Suprapubic skin (tissue), 2 donors: ENCODE results near the gene CCL19.

Experiments used
- EP300 ChIP-seq: sonication (generic); formaldehyde crosslinking; IDR thresholded peaks from one replicate; pipeline ENCODE4 v1.6.1; 2017; ENCODE audit warnings: antibody characterized with exemption
- POLR2A ChIP-seq, 2 donors: fragments of 450-650 bp; IDR thresholded peaks; one replicate each; pipeline ENCODE4 v1.6.1; 2017; ENCODE audit warnings: antibody characterized with exemption in 2 of 2, mild to moderate bottlenecking in 2 of 2, moderate library complexity in 2 of 2

DNA sequence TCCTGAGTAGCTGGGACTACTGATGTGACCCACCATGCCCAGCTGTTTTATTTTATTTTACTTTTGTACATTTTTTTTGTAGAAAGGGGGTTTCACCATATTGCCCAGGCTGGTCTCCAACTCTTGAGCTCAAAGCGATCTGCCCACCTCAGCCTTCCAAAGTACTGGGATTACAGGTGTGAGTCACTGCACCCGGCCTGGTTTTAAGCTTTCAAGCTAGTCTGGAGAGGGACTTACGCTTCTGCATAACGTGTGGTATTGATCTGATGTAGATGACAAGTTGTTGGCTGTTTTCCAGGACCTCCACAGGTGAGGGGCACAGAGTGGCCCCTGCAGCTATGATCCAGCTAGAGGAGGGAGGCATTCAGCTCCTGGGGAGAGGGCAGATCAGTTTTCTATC is 25.6 kb upstream of the CCL19 start:
- no peak for TF ChIP-seq EP300
- no peak for TF ChIP-seq POLR2A (IDR thresholded peaks at IDR 0.05)
